HFFc6 (cell line): ENCODE results near the gene C1orf105. TPM values are rescaled to one million over a fixed set of nuclear protein-coding genes. Genes with fewer than 3 reads are reported as not detected.
A peak's percentile ranks its signal among the peaks of the same experiment; 100 is the strongest.

Experiments
- DNase-seq: peaks from one replicate; pipeline ENCODE4 v3.0.0-alpha.2; 2018
- H3K27ac Mint-ChIP-seq: 2 replicates; pipeline ENCODE4 v1.8.0; 2020; ENCODE audit warnings: mild to moderate bottlenecking, mixed read lengths
- H3K27me3 Mint-ChIP-seq: 2 replicates; pipeline ENCODE4 v1.8.0; 2021; ENCODE audit warnings: mild to moderate bottlenecking, moderate library complexity, mixed read lengths; ENCODE audit not compliant: insufficient read depth
- H3K36me3 Mint-ChIP-seq: 2 replicates; pipeline ENCODE4 v1.8.0; 2021; ENCODE audit warnings: low read depth, mixed read lengths
- H3K4me1 Mint-ChIP-seq: 2 replicates; pipeline ENCODE4 v1.8.0; 2020; ENCODE audit warnings: low read depth, mixed read lengths
- H3K4me3 Mint-ChIP-seq: 2 replicates; pipeline ENCODE4 v1.8.0; 2020; ENCODE audit warnings: mild to moderate bottlenecking, moderate library complexity, mixed read lengths
- H3K9me3 Mint-ChIP-seq: 2 replicates; pipeline ENCODE4 v1.8.0; 2020; ENCODE audit warnings: mild to moderate bottlenecking, mixed read lengths
- total RNA-seq, 6 experiments: library from RNA; stranded (reverse); fragmentation: NEBNext Ultra II Directional; extraction: Animal tissue kit (Norgen Biotek cat#: 25700); gene quantifications; 2 replicates in 1 of 6; 3 replicates in 5 of 6; pipeline ENCODE4 v1.2.3, GENCODE V29; 2021
- TF ChIP-seq, protein P1 (sequence below): fragments of 200-600 bp; sonication (generic); IDR thresholded peaks from 2 replicates; pipeline ENCODE4 v1.5.0; 2021; ENCODE audit warnings: antibody characterized with exemption, mild to moderate bottlenecking

Gene C1orf105
- total RNA-seq, 6 experiments from 2014 or later = not detected

DNA sequence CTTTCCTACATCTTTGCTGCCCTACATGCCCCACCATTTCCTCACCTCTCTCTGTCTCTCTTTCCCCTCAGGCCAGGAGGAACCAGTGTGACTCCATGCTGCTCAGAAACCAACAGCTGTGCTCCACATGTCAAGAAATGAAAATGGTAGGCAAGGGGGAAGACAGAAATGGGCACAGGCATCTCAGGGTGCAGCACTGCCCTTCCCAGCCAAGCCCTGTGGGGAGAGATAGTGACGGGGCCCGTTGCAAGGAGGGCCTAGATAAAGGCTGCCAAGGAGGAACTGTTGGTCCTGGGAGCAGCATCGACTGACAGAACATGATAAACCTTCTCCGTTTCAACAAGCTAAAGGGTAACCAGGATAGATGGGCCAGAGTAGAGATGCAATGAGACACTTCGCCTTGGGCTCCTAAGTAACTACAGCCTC is 35.9 kb downstream of the C1orf105 start:
- no peak overlapping the region for H3K4me3 Mint-ChIP-seq
- TF ChIP-seq, protein P1, sequence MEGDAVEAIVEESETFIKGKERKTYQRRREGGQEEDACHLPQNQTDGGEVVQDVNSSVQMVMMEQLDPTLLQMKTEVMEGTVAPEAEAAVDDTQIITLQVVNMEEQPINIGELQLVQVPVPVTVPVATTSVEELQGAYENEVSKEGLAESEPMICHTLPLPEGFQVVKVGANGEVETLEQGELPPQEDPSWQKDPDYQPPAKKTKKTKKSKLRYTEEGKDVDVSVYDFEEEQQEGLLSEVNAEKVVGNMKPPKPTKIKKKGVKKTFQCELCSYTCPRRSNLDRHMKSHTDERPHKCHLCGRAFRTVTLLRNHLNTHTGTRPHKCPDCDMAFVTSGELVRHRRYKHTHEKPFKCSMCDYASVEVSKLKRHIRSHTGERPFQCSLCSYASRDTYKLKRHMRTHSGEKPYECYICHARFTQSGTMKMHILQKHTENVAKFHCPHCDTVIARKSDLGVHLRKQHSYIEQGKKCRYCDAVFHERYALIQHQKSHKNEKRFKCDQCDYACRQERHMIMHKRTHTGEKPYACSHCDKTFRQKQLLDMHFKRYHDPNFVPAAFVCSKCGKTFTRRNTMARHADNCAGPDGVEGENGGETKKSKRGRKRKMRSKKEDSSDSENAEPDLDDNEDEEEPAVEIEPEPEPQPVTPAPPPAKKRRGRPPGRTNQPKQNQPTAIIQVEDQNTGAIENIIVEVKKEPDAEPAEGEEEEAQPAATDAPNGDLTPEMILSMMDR = no peak
- H3K9me3 Mint-ChIP-seq = no peaks in the 10 kb centered on the region
- DNase-seq = no peak
- no peaks in the 10 kb centered on the region for H3K36me3 Mint-ChIP-seq
- H3K4me1 Mint-ChIP-seq = peaks cover 34% of the 10 kb centered on the region
- peaks cover 3% of the 10 kb centered on the region; the same call in 1 of the 2 replicates for H3K27me3 Mint-ChIP-seq
- H3K27ac Mint-ChIP-seq = no peak overlapping the region

DNA sequence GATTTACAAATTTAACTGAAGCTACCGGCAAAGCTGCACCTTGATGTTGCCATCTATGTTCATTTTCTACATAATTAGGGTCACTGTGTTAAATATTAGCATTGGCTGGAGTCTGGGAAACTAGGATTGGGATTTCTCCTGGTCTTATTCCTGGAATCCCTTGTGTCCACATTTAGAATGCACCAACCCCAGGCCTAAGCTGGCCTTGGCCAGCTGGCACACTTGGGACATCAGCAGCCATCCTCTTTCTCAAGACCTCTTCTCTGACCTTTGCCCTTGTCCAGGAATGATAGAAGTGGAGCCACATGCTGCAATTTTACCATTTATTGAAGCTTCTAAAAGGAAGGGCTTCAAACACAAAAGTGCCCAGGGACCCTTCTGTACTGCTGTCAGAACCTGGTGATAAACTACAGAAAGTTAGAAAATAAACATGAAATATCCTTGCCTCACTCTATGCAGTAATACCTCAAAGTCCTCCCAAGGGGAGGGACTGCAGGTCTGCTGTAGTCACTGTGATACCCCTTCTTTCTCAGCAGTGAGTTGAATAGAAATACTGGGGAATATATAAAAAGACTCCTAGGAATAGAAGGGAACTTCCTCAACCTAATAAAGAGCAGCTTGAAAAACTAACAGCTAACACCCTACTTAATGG is 37.1 kb downstream of the C1orf105 start:
- TF ChIP-seq, protein P1 = no peak
- Mint-ChIP-seq H3K27ac (no peak overlapping the region), H3K36me3 (no peaks in the 10 kb centered on the region), H3K4me1 (peaks cover 25% of the 10 kb centered on the region), H3K27me3 (peaks cover 3% of the 10 kb centered on the region; the same call in 1 of the 2 replicates), H3K4me3 (no peak overlapping the region), H3K9me3 (no peaks in the 10 kb centered on the region)
- DNase-seq = no peak

DNA sequence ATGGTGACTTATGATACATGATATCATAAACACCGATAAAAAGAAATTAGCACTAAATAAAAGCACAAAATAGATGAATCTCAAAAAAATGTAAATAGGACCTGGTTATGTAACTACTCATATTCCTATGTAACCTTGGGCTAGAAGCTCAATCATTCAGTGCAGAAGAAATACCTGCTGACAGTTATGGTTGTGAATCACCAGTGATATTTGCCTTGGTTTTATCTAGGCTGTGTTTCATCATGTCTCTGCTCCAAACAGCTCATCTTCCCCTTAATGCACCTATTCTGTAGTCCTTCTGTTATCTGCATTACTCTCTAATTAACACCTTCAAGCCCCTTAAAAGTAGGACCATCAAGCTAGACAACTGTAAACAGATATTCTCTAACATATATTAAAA is 39.7 kb downstream of the C1orf105 start:
- peaks cover 3% of the 10 kb centered on the region; the same call in 1 of the 2 replicates for H3K27me3 Mint-ChIP-seq
- no peak overlapping the region for H3K27ac Mint-ChIP-seq
- H3K4me1 Mint-ChIP-seq = peaks cover 13% of the 10 kb centered on the region
- DNase-seq = no peak
- no peaks in the 10 kb centered on the region for H3K36me3 Mint-ChIP-seq
- TF ChIP-seq, protein P1 = no peak
- no peak overlapping the region for H3K4me3 Mint-ChIP-seq
- H3K9me3 Mint-ChIP-seq = no peaks in the 10 kb centered on the region

DNA sequence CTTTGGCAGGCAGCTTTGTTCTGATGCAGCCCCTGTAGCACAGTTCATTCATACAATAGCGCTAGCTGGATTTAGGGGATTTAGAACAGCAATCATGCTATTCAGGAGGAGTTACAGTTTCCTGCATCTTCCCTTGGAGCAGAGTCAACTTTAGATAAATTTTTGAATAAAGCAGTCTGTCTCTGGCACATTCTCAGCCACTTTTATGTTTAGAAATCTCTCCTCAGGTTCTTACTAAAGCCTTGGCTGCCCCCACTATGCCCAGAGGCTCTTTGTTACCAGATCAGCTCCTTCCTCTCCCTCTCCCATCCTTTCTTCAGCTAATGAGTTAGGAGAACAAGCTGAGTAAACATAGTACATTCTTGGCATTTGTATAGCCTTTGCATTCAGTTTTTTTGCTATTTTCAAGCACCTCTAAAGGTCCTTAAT is 40.4 kb downstream of the C1orf105 start:
- H3K4me3 Mint-ChIP-seq = no peak overlapping the region; the same call in 1 of the 2 replicates
- H3K9me3 Mint-ChIP-seq = no peaks in the 10 kb centered on the region
- H3K27ac Mint-ChIP-seq = no peak overlapping the region
- H3K27me3 Mint-ChIP-seq = peaks cover 3% of the 10 kb centered on the region; the same call in 1 of the 2 replicates
- TF ChIP-seq, protein P1 = no peak
- no peaks in the 10 kb centered on the region for H3K36me3 Mint-ChIP-seq
- H3K4me1 Mint-ChIP-seq = peaks cover 13% of the 10 kb centered on the region
- DNase-seq = peak; percentile 39

DNA sequence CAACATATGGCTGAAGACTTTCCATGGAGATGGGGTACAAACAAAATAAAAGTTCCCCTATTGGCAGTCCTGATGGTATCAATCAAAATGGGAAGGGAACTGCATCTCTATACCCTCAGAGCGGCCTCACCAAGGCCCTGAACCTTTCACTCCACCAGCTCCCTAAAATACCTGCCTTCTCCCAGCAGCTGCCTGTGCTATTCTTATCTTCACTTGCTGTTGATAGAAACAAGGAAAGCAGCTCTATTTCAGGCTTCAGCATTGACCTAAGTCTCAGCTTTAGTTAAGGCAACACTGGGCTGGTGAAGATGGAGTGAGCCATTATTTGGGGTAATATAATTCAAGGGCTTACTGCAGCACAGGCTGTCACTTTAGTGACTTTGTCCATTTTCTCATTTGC is 45.1 kb downstream of the C1orf105 start:
- TF ChIP-seq, protein P1 = no peak
- no peak for DNase-seq
- H3K27ac Mint-ChIP-seq = no peak overlapping the region
- H3K9me3 Mint-ChIP-seq = no peaks in the 10 kb centered on the region
- H3K36me3 Mint-ChIP-seq = no peaks in the 10 kb centered on the region
- no peak overlapping the region for H3K4me3 Mint-ChIP-seq
- no peaks in the 10 kb centered on the region; the same call in 1 of the 2 replicates for H3K27me3 Mint-ChIP-seq
- peaks cover 19% of the 10 kb centered on the region for H3K4me1 Mint-ChIP-seq
